GM10266 (cell line): ENCODE measurements around the gene RBBP8.

Source experiments
- DNase-seq: peaks from one replicate; pipeline ENCODE4 v3.0.0; 2012; ENCODE audit errors: extremely low spot score
- TF ChIP-seq, protein P1 (sequence below): IDR thresholded peaks from 2 replicates; pipeline ENCODE4 v1.5.1; 2012; ENCODE audit warnings: mild to moderate bottlenecking, low read depth; ENCODE audit not compliant: control insufficient read depth, insufficient read depth; ENCODE audit errors: missing control alignments

RBBP8 gene

DNA sequence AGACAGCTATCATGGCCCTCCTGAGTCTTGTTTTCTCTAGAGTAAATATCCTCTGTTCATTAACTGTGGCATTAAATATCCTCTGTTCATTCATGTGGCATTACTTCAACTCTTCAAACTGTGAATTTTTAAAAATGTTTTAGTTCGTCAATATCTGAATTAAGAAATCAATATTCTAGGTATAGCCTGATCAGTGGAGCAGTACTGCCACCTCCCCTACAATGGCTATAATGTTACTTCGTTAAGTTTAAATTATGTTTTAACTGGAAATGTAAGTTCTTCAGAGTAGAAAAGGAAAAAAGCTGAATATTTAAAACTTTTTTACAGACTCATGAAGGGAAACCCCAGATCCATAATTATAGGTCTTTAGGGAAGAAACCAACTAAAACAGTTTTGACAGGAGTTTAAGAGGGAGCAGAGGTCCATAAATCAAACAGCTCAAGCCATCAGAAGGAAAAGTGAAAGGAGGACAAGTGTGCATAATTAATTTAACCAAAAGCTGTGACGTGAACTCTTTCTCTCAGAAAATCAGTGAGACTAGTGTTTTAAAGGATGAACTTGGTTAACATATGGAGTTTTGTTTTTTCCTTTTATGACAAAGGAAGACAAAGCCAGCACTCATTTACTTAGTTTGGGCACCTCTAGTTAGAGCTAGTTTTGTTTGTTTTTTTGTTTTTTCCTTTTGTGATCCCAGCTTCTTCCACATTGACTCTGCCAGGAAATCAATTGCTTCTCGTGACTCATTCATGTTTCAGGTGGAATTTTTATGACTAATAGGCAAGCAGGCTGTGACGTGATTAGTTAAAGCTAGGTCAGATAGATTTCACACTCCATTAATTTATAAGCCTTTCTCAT lies 44.9 kb downstream of the RBBP8 start:
- no peak for DNase-seq
- TF ChIP-seq, protein P1, sequence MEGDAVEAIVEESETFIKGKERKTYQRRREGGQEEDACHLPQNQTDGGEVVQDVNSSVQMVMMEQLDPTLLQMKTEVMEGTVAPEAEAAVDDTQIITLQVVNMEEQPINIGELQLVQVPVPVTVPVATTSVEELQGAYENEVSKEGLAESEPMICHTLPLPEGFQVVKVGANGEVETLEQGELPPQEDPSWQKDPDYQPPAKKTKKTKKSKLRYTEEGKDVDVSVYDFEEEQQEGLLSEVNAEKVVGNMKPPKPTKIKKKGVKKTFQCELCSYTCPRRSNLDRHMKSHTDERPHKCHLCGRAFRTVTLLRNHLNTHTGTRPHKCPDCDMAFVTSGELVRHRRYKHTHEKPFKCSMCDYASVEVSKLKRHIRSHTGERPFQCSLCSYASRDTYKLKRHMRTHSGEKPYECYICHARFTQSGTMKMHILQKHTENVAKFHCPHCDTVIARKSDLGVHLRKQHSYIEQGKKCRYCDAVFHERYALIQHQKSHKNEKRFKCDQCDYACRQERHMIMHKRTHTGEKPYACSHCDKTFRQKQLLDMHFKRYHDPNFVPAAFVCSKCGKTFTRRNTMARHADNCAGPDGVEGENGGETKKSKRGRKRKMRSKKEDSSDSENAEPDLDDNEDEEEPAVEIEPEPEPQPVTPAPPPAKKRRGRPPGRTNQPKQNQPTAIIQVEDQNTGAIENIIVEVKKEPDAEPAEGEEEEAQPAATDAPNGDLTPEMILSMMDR: no peak

DNA sequence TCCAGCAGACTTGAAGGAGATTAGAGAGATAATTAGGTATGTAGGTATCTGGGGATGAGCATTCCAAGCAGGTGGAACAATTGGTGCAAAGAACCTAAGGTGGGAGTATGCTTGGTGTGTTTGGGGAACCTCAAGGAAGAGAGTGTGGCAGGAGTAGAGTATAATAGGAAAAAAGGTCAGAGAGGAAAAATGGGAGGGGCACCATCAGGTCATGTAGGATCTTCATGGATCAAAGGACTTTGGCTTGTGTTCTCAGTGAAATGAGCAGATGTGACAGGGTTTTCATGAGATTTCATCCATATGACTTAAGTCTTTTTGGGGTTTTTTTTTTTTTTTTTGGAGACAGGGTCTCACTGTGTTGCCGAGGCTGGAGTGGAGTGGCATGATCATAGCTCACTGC lies 47.3 kb downstream of the RBBP8 start:
- DNase-seq: no peak
- TF ChIP-seq, protein P1: no peak

DNA sequence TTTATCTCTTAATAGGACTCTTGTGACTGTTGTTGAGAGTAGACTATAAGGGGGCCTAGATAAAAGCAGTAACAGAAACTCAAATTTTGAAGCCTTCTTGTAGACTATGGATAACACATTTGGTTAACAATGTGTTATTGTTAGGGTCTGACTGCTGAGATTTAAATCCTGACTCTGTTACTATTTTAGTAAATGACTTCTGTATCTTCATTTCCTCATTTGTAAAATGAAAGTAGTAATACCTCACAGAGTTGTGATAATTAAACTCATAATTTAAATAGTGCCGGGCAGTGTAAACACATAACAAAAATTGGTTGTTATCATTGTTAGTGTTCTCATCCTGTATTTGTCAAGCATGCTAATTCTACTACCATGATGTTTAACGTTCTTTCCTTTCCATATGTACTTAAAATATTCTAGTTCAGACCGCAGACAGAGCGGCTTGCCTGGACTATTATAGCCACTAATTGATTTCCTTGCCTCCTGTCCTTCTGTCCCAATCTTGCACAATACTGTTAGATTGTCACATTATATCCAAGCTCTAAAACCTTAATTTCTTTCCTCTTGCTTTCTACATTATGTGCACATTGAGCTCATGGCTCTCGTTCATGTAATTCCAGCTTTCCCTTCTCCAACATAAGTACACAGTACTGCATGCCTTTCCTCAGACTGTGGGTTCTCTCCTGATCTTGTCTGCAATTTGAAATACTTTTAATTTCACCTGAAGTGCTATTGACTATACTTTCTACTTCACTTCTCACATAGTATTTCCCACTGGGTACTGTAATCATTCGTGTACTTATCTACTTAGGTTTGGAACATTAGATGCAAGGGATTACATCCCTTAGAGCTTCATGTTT lies 48.4 kb downstream of the RBBP8 start:
- TF ChIP-seq, protein P1: no peak
- DNase-seq: no peak

DNA sequence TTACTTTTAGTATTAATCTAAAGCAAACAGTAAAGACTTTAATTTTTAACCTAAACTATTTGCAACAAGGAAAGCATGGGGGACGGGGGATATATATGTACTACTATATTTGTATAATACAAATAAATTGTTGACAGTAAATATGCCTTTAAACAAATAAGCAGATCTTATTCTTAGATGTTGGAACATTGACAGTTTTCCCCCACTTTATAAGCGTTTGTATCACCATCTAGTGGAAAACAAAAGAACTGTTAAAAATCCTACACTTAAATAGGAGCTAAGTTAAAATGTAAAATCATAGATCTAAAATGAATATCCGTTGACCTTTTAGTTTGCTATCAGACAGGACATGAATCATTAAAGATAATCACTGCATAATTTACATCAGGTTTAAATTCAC lies 50.0 kb downstream of the RBBP8 start:
- TF ChIP-seq, protein P1: peak; percentile 37
- DNase-seq: no peak

DNA sequence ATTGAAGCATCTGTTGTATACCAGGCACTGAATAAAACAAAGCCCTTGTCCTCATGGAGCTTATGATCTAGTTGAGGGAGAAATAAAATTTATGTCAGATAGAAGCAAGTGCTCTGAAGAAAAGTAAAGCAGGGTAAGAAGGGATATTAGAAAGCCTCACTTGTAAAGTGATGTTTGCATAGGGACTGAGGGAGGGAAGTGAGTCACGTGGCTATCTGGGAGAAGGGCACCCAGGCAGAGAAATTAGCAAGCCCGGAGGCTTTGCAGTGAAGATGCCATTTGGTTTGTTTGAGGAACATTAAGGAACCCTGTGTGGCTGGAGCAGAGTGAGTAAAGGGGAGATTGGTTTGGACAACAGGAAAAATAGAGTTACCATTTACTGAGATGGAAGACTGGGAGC lies 52.1 kb downstream of the RBBP8 start:
- no peak for DNase-seq
- TF ChIP-seq, protein P1: no peak

DNA sequence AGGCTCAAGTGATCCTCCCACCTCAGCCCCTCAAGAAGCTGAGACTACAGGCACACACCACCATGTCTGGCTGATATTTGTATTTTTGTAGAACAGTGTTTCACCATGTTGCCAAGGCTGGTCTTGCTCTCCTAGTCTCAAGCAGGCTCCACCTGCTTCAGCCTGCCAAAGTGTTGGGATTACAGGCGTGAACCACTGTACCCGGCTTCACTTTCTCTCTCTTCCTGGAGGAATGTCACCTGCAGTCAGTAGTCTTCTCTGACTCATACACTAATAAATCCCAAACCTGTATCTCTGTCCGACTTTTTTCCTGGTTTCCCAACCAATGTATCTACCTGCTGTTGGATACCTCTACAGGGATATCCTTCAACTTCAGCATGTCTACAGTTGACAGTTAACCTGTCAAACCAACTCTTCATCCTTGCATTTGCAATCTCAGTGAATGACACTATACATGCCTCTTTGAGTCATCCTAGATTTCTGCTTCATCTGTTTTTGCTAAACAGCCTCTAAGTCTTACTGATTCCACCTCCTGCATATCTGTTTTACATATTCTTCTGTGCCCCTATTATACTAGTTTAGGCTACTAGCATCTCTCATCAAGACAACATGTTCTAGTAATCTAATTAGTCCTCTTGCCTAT lies 54.5 kb downstream of the RBBP8 start:
- TF ChIP-seq, protein P1: no peak

More for the DNA sequence above, 54.5 kb downstream of the RBBP8 start:
- no peak for DNase-seq
